Breast epithelium (tissue), 3 donors: ENCODE results near the gene LDLRAD3.

ENCODE experiments used
- POLR2A ChIP-seq: fragments of 450-650 bp; IDR thresholded peaks from one replicate; pipeline ENCODE4 v1.6.1; 2016; ENCODE audit warnings: antibody characterized with exemption, mild to moderate bottlenecking, moderate library complexity
- TF ChIP-seq, protein P1 (sequence below), 3 donors: fragments of 450-650 bp; IDR thresholded peaks; one replicate each; pipeline ENCODE4 v1.5.1; 2016 to 2017; ENCODE audit warnings: antibody characterized with exemption in 3 of 3, mild to moderate bottlenecking in 3 of 3, moderate library complexity in 3 of 3

DNA sequence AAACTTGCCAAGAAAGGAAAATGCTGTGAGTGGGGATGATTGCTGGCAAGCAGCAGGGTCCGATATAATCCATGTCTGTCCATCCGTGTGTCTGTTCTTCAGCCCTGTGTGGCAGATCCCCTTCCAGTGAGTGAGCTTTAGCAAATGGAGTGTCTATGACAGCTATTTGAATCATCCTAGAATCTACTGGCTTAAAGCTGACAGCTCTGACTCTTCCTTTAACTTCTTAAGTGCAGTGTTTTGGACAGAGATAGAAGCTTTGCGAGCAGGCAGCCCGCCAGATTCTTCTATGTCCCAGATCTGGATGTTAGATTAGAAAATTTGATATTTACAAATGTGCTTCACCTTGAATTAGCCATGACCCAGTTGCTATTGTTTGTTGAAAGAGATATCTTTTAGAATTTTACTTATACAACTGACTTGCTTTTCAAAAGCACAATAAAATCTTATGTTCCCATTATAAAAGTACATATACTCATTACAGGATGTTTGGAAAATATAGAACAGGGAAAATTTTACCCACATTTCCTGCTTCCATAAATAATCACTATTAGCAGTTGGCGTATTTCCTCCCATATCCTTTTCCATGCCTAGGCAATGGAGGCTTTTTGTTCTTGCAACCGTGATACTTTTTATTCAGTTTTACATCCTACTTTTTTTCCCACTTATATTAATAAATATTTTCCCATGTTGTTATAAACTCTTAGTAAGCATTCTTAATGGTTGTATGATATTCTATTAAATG is 220.8 kb downstream of the LDLRAD3 start:
- TF ChIP-seq, protein P1, sequence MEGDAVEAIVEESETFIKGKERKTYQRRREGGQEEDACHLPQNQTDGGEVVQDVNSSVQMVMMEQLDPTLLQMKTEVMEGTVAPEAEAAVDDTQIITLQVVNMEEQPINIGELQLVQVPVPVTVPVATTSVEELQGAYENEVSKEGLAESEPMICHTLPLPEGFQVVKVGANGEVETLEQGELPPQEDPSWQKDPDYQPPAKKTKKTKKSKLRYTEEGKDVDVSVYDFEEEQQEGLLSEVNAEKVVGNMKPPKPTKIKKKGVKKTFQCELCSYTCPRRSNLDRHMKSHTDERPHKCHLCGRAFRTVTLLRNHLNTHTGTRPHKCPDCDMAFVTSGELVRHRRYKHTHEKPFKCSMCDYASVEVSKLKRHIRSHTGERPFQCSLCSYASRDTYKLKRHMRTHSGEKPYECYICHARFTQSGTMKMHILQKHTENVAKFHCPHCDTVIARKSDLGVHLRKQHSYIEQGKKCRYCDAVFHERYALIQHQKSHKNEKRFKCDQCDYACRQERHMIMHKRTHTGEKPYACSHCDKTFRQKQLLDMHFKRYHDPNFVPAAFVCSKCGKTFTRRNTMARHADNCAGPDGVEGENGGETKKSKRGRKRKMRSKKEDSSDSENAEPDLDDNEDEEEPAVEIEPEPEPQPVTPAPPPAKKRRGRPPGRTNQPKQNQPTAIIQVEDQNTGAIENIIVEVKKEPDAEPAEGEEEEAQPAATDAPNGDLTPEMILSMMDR (IDR thresholded peaks at IDR 0.05), result no peak
- TF ChIP-seq POLR2A, result no peak
